NOMO-1 treated with dmso at 0.1 percent for 144 hours (cell line): ENCODE results near the gene AP1S2.
"Not testable (repeated sequence)": the region's sequence is repeated elsewhere in the genome, so short reads cannot be mapped to it uniquely, and the experiment has no call there.

Source experiments
- DNase-seq: peaks from one replicate; lab custom pipeline; 2025; ENCODE audit not compliant: unreplicated experiment; lab: John Stamatoyannopoulos, UW

The AP1S2 gene

DNA sequence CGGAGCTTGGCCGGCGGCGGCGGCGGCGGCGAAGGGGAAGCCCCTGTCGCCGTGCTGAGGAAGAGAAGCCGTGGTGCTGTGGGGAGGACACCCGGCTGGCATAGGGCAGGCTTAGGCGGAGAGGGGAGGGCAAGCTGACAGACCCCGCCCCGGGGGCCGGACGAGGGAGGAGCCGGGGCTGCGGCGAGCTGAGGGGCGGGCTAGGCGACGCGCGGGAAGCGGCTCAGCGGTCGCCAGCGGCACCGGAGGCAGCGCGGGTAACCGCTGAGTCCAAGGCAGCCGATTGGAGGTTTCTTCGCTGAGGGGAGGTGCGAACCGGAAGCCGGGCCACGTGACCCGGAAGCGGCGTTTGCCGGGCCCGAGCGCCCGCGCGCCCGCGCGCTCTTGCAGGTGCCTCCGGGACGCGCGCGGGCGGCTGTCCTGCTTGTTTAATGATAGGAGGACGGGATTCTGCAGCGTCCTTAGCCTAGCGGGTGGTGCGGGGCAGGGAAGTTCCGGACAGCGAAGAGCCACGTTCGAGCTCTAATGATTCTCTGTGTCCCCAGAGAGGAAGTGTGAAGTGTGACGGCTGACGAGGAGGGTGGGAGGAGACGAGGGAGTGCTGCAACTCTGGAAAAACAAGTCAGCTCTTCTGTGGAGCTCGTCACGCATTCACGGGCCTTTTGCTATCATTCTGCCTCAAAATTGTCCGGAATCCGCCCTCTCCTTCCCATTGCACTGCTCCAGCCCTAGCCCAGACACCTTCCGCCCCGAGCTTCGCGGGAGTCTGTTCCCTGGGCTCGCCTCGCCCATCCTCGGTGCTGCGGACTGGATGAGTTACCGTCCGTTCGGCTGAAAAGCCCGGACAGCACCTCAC, at the start of gene AP1S2:
TSS of gene AP1S2 (minus strand) at position 102 of the 856 bp plus-strand sequence. CDS start 2,289 bp downstream, outside the sequence.
- DNase-seq, result peak; percentile 99

DNA sequence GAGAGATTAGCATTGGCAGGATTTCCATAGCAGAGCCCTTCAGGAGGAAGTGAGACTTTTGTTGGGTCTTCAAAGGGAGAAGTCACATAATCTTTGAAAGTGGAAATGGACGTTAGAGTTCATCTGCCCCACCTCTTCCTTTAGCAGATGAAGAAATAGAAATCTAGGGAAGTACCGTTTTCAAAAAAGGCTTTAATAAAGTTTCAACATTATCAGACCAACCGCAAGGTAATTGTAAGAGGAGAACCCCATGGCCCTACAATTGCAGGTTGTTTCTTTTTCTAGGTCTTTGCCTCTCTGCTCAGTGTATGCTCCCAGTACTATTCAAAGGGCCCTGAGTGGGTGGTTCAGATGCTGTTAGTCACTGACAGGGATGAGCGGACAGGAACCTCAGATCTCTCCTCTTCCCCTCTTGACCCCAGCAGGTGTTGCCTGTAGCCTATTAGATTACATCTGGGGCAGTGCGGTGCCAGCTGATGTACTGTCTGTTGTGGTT, 48.6 kb upstream of the AP1S2 start:
- DNase-seq, result peak; percentile 91

DNA sequence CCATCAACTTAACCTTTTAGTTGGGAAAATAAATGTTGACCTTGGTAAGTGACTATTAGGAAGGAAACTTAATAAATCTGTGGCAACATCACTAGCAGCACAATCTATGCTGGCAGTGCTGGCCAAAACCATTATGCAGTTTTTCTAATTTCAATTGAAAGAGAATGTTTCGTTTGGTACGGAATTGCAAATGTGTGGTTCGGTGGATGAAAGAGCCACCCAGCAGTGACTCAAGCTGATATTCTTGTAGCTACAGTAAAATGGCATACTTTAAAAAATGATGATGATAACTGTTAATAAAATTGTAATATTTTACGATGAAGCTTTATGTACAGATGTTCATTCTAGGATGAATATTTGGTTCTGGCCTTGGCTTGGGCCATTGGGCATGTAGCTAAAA, 40.7 kb upstream of the AP1S2 start:
- DNase-seq, result no peak

DNA sequence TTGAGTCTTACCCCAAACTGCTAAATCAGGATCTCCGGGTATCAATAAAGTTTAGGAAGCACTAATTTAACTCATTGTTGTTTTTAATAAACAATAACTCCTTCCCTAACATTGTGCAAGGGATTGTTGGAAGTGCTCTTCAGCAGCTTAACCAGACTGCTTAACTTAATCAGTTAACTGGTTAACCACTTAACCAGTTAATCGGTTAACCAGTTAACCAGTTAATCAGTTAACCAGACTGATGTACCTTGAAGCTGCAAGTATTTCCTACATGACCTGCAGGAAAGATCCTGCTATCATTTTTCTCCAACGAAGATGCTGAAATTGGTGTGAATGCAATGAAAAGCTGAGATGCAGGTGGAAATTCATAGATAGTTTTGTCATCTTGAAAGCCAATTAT, 40.1 kb upstream of the AP1S2 start:
- no peak for DNase-seq

DNA sequence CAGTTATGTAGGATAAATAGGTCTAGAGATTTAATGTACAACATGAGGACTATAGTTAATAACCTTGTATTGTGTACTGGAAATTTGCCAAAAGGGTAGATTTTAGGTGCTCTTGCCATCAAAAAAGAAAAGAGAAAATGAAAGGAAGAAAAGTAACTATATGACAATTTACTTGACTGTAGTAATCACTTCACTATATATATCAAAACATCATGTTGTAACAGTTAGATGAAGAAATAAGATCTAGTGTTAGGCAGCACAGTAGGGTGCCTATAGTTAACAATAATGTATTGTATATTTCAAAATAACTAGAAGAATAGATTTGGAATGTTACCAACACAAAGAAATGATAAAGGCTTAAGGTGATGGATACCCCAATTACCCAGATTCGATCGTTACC, 35.9 kb upstream of the AP1S2 start:
- DNase-seq, result no peak

DNA sequence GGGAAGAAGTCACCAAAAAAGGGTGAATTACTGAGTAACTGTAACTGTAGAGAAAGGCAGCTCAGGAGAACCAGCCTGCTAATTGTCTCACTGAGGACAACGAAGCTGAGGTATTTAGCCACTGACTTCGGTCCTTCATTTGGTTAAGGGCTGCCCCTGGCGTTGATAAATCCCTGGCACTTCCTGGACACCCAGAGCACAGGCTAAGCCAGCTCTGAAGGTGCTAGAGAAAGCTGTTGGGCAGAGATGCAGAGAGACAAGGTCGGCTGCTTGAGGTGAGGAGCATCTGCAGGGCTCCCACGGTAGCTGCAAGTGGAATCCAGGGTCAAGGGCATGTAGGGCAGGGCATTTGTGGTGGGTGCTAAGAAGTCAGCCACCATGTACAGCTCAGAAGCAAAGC, 33.4 kb upstream of the AP1S2 start:
- DNase-seq, result no peak

DNA sequence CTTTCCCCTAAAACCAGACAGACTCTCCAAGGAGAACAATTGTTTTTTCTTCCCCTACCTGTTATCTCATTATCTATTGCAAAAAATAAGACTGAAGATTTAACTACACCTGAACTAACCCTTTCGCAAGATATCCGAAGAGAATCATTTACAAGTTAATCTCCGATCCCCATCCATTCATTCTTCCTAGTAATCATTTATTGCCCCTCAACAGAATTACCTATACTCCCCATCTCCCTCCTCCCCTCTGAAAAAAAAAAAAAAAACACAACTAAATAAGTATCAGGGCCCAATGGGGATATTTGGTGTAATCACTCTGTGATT, 28.9 kb upstream of the AP1S2 start:
- DNase-seq, result no peak

DNA sequence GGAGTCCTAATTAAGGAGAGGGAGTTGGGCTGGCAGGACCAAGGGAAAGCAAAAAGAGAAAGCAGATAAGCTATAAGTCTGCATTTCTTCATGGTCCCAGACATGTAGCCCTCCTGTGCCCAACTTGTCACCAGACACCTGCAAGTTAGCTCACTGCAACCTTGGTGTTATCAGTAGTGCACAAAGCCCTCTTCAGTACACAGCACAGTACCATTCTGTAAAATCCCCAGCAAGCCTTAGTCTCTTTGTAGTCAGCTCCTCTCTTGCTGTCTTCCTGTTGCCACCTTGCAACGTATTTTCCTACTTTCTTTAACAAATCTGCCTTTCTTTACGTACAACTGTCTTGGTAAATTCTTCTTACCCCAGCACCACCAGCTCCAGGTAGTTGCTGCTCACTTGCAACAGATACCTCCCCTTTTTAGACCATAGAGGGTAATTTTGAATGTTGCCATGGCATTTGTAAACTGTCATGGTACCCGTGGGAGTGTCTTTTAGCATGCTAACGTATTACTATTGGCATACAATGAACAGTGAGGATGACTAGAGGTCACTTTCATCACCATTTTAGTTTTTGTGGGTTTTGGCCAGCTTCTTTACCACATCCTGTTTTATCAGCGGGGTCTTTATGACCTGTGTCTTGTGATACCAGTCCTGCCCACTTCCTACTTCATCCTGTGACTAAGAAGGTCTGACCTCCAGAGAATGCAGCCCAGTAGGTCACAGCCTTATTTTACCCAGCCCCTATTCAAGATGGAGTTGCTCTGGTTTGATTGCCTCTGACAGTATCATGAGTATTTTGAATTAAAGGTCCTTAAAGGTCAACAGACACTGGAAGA, 28.3 kb upstream of the AP1S2 start:
- peak; percentile 77 for DNase-seq

DNA sequence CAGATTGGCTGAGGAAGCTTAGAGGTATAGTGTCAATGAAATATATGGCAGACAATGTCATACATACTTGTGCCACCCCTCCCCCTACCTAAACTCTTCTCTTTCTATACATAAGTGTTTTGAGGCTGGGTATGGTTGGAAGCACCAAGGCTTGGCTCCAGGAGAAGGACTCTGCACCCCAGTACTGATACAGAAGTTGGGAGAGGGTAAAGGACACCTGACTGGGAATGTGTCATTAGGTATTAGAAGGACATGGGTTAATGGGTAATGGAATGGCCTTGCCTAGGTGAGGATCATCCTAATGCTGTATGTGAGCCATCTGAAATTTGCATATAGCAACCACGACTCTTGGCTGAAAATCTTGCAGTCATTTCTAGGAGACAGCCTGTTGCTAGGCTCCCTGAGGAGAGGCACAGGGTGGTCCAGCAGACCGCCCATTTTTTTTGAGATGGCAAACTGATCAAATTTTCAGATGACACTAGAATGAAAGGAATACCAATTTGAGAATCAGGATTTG, 26.8 kb upstream of the AP1S2 start:
- no peak for DNase-seq

DNA sequence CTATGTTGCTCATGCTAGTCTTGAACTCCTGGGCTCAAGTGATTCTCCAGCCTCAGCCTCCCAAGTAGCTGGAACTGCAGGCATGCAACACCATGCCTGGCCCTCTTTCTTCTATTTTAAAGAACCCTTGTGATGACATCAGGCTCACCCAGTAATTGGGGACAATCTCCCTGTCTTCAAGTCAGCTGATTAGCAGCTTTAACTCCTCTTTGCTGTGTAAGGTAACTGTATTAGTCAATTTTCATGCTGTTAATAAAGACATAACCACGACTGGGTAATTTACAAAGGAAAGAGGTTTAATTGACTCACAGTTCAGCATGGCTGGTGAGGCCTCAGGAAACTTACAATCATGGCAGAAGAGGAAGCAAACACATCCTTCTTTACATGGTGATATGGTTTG, 23.3 kb upstream of the AP1S2 start:
- DNase-seq, result not testable (repeated sequence)

DNA sequence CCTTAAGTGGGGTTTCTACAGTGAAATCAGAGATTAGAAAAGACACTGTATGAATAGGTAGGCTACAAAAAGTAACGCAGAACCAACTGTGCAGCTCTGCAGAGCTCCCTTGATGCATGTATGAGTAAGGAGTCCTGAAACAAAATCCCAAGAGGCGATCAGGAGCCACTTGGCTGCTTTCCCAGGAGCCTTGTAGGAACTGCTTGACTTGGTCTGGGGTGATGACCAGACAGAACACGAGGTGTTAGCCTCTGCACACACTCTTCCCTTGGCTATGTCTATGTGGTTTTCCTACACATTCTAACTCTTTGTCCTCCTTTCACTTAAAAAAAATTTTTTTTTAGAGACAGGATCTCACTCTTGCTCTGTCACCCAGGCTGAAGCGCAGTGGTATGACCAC, 22.8 kb upstream of the AP1S2 start:
- DNase-seq, result no peak

DNA sequence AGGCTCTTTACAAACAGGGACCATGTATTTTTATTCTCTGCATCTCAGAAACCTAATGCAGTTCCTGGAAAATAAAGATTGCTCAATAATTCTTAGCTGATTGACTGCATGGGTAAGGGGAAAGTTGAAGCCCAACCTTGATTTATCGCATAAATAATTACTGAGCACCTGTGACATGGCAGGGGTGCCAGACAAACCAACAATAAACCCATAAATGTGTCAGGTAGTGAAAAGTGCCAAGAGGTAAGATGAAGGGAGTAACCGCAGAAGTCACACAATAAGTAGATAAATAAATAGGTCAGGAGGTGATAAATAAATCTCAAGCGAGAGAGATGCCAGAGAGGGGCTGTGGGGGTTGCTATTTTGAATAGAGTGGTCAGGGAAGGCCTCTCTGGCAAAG, 20.1 kb upstream of the AP1S2 start:
- no peak for DNase-seq

DNA sequence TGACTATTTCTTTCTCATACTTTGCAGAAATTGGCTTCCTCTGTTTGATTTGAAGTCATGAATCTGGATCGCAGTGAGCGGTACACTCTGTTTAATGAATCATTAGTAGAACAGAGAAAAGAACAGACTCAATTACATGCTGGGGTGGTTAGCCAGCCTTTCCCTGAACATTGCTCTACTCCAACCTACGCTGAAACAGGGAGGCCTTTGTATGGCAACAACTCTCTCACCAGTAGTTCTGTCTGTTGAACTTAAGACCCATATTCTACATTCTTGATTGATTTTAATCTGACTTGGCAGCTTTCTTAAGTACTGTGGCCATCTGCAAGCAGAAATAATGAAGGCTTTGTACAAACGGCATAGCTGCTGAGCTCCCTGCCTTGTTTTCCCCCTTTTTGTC, 19.0 kb upstream of the AP1S2 start:
- no peak for DNase-seq

DNA sequence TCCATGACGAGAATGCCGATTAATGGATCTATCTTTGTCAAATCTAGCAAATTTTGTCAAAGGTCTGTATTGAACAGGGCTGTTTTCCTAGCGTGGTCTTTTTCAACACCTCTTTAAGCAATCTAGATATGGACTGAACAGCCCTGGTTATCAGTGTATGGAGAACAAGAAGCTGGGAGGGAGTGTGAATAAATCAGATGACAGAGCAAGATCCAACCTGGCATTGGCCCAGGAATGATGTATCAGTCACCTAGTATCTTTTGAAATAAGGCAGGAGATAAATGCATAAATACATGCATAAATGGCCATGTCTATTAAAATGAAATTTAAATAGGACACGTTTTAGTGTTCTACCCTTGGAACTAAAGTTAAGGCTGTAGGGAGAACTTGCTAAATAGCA, 15.7 kb upstream of the AP1S2 start:
- DNase-seq, result no peak

DNA sequence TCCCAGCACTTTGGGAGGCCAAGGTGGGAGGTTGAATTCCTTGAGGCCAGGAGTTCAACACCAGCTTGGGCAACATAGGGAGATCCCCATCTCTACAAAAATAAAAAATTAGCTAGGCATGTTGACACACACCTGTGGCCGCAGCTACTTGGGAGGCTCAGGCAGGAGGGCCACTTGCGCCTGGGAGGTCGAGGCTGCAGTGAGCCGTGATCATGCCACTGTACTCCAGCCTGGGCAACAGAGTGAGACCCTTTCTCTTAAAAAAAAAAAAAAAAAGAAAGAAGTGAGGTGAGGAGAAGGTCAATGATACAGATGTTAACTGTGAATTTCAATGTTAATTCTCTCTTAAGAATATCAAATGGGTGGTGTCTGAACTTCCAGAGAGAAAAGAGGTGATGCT, 15.1 kb upstream of the AP1S2 start:
- no peak for DNase-seq

DNA sequence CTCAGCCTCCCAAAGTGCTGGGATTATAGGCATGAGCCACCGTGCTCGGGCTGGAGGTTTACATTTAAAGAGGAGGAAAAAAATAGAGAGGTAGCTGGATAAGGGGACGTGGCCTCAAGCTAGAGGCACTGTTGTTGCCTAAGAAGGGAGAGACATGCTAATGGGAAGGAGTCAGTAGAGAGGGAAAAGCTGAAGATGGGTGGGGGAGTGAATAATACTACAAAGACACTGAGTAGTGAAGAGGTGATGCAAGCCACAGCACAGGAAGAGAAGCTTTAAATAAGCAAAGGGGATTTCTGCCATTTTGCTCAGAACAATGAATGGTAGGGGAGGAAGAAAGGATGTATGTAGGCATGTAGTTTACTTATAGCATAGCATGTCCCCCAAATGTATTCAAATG, 11.5 kb upstream of the AP1S2 start:
- DNase-seq, result no peak

DNA sequence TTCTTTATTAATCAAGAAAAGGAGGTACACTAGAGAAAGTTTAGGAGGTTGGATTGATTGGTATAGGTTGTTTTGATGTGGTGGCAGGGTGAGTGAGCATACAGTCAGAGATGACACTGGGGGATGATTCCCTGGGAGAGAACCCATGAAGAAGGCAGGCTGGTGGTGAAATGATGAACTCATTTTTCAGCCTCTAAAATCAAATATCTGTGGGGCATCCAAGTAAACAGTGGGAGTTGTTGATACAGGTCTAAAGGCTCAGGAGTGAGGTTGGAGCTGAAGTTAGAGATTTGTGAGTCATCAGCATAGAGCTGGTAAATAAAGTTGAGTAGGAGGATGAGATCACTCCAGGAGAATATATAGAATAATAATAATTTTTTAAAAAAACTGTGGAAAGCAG, 10.0 kb upstream of the AP1S2 start:
- DNase-seq, result no peak

DNA sequence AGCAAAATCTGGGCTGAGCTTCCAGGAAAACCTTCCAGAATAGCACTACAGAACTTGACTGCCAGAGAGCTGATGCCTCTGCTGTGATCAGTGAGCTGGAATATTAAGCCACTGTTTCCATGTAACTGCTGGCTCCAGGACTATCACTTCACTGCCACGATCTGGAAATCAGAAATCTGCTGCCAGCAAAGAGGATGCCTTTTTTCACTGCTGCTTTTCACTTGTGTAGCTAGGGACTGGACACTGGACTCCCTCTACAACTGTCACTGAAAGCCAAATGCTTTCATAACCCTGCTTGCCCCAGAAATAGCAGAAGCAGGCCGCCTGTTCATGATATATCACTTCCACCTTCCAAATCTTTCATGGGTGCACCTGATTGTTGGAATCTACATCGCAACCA, 9.4 kb upstream of the AP1S2 start:
- peak; percentile 16 for DNase-seq

DNA sequence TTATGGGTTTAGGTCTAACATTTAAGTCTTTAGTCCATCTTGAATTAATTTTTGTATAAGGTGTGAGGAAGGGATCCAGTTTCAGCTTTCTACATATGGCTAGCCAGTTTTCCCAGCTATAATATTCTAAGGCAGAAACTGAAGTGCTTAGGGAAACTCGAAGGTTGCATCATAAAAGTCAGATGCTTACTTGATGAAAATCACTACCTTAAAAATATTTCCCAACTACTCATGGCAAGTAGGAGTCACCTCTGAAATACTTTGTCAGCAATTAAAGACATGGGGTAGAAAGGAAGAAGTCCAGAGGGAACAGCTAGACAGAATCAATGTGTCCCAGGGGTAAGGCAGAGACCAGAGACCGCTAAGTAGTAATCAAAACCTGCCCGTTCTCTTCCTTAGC, 6.3 kb upstream of the AP1S2 start:
- DNase-seq, result no peak

DNA sequence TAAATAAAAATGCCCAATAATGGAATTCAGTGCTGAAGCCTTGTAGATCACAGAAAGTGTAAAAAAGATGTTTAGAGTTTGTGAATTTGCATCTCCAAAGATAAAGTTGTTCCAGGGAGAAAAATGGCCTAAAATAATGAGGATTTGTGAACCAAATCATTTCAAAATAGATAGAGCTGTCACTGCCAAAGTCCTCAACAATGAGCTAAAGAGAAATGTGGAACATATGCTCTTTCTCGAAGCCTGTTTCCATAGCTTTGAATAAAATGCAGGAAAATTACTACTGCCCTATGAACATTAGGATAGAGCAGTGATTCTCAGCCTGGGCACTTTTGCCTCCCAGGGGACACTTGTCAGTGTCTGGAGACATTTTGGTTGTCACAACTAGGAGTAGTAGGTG, 3.4 kb upstream of the AP1S2 start:
- no peak for DNase-seq

DNA sequence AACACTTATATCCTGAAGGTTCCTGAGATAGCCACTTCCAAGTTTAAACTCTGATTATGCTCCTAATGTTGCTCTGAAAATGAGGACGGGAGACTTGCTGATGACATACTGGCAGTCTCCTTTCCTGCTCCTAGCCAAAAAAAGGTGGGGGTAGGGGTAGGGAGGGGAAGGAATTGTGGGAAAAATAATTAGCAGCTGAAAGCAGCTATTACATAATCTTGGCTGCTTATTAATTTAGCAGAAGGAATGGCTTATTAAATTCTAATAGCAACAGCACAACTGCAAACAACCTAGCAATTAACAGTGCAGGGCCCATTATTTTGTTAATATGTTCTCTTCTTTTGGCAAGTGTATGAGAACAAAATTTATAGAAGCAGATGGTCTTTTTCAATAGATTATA, 2.0 kb upstream of the AP1S2 start:
- no peak for DNase-seq

DNA sequence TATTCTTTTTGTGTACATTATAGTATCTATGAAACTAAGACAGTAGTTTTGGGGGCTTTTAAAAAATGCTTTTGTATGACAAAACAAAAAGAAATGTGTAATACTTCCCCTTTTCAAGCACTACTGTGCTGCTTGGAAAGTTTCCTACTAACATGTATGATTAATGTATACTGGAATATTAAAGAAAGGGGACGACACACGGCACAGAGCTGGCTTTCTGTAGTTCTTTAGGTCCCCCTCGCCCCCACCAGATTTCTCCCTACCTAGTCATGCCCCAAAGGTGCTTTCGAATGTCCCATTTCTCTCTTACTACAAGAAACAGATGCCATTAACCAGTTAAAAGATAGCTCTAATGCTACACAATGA, 1.6 kb upstream of the AP1S2 start:
- no peak for DNase-seq
